Measurements from ENCODE around the gene AFG3L2. TPM values are rescaled to one million over a fixed set of nuclear protein-coding genes. Genes with fewer than 3 reads are reported as not detected.

AFG3L2 gene
- total and polyA plus RNA-seq, 9 of the 15 experiments (the other 6 are each of a cell fraction or from before 2014, with no cell fraction given): 24.1 to 109 (median 84.0) TPM

GRCh38 chr18:12366784-12367183, 10.2 kb downstream of the AFG3L2 start (continued):
- TF ChIP-seq ZHX1 (conservative IDR thresholded peaks at IDR 0.05; ENCODE audit: low read length) (no peak), HCFC1 (IDR thresholded peaks at IDR 0.05; ENCODE audit: low read depth, low read length) (no peak), RBFOX2 (IDR thresholded peaks at IDR 0.05; ENCODE audit: low read depth, low read length) (no peak), KDM1A (IDR thresholded peaks at IDR 0.05) (no peak), CEBPB (tag; IDR thresholded peaks at IDR 0.05) (no peak), ZFP30 (CRISPR knock-in tag; IDR thresholded peaks at IDR 0.05; ENCODE audit: borderline replicate concordance) (no peak), OTX1 (CRISPR knock-in tag; IDR thresholded peaks at IDR 0.05) (no peak), HMG20A (CRISPR knock-in tag; conservative IDR thresholded peaks at IDR 0.05) (no peak), TFE3 (CRISPR knock-in tag; IDR thresholded peaks at IDR 0.05) (no peak), MITF (IDR thresholded peaks at IDR 0.05) (no peak), HES1 (IDR thresholded peaks at IDR 0.05; ENCODE audit: low read depth) (no peak), ESRRB (CRISPR knock-in tag; IDR thresholded peaks at IDR 0.05; ENCODE audit: borderline replicate concordance) (no peak)
